GM19035 (cell line): Measurements from ENCODE around the gene RERE.
A peak's percentile ranks its signal among the peaks of the same experiment; 100 is the strongest.

Experiments used
- ATAC-seq: cut with Tn5 transposase; IDR thresholded peaks from one replicate; pipeline ENCODE4 v1.9.1; 2021; ENCODE audit not compliant: unreplicated experiment

The RERE gene

DNA sequence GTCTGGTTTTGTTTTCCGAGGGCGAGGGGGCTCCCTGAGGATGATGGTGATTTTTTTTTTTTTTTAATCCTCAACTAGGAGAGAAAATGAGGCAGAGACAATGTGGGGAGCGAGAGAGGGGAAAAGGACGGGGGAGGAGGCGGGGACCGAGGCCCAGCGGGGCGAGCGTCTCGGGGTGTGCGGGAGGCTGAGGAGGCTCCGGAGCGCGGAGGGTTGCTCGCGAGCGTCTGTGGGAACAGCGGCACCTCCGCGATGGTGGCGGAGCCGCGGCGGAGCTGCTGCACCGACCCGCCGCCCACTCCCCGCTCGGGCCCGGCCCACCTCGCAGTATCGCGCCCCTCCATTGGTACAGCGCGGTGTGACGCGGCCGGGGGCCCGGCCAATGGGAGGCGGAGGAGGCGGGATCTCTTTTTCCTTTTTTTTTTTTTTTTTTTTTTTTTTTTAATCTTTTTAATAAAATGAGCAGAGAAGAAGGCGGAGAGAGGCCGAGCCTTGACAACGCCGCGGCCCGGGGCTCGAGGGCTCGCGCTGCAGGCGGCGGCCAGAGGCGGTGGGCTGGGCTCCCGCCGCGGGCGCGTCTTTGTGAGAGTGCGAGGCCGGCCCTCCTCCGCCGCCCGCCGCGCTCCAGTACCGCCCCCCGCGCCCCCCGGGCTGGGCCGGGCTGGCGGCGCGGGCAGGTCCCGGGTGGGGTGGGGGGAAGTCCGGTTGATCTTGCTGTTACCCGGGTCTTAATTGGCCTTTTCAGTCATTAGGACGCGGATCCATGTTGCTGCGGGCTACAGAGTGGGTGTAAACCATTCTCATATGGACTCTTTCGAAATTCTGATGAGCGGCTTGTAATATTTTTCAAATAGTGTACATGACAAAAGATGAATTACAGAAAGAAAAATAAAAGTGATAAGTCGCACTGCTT is at the start of gene RERE:
TSS of gene RERE (minus strand) at position 229 of the 913 bp plus-strand sequence.
- ATAC-seq: peak; percentile 92

DNA sequence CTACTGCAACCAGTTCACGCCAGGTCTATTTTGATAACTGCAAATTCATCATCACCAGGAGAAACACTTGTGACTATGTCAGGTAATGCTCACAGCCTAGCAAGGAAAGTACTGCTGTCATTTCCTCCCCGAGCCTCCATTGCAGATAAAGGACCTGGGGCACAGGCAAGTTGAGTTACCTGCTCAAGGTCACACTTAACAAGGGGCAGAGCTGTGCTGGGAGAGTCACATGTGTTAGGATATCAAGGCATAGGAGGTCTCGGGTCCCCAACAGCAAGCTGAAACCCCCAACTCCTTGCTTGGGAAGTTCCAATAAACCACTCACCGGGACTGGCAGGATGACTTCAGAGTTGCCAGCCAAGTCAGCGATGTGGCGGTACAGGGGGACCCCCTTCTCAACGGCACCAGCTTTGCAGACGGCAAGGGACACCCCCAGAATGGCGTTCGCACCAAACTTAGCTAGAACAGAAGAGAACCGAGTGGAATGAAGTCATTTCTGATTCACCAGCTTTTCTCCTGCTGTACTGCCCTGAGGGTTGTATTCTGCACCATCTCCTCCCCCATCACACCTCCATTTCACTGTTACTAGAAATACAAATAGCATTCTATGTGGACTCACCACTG is 49.5 kb upstream of the RERE start:
- no peak for ATAC-seq

DNA sequence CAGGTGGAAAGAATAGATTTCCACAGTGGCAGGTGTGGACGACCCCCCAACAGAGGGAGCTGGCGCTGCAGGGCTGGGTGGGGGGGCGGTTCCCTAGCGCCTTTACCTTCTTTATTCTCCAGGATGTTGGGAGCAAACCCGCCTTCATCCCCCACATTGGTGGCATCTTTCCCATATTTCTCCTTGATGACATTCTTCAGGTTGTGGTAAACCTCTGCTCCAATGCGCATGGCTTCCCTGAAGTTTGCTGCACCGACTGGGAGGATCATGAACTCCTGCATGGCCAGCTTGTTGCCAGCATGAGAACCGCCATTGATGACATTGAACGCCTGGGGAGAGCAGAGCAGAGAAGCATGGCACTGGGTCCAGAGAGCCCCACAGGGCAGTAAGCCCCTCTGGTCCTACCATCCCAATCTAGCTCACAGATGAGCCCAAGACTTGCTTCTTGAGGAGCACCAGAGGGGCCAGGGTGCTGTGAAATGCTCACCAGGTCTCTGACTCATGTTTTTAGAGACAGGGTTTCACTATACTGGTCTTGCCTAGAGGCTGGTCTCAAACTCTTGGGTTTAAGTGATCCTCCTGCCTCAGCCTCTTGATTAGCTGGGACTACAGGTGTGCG is 48.8 kb upstream of the RERE start:
- ATAC-seq: no peak

DNA sequence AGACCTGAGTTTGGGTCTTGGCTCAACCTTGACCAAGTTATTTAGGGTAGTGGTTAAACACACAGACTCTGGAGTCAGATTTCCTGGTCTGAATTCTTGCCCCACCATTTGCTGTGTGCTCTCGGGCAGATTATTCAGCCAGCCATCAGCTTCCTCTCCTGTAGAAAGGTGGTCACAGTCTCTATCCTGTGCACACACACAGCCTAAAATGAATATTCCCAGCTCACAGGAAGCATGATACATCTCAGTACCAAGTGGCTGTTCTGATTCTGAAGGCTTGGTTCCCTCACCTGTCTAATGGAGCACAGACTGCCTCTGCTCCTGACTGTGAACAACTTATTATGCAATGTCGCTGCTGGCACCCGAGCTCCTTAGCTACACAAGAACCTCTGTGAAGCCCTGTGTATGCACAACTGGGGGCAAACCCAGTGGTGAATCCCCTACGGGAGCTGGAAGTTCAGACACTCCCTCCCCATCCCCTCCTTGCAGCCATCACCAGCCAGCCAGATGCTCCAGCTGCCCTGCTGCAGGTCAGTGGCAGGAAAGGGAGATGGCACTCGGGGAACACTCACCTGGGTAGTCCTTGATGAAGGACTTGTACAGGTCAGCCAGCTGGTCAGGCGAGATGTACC is 47.4 kb upstream of the RERE start:
- ATAC-seq: no peak

DNA sequence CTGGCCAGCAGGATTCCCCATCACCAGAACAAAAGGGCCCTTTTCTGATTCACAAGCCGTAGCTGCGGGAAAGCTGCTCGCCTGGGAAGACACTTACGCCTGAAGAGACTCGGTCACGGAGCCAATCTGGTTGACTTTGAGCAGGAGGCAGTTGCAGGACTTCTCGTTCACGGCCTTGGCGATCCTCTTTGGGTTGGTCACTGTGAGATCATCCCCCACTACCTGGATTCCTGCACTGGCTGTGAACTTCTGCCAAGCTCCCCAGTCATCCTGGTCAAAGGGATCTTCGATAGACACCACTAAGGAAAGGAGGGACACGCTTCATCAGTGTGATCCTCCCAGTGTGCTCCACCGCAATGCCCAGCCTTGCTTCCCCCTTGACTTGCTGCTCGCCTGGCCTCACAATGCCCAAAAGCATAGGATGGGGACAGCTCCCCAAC is 46.4 kb upstream of the RERE start:
- ATAC-seq: no peak

DNA sequence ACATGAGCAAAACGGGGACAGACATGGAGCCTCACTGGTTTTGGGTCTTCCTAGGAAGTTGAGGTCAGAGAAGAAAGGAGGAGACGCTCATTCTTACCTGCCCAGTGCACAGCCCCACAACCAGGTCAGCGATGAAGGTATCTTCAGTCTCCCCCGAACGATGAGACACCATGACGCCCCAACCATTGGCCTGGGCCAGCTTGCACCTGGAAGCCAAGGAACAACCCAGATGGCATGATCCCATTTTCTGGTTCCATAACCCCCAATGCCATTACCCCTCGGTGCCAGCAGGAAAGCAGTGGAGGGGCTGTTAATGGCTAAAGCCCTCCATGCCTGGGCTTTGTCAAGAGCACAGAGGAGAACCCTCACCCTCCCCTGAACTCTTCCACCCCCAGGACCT is 45.7 kb upstream of the RERE start:
- ATAC-seq: no peak

DNA sequence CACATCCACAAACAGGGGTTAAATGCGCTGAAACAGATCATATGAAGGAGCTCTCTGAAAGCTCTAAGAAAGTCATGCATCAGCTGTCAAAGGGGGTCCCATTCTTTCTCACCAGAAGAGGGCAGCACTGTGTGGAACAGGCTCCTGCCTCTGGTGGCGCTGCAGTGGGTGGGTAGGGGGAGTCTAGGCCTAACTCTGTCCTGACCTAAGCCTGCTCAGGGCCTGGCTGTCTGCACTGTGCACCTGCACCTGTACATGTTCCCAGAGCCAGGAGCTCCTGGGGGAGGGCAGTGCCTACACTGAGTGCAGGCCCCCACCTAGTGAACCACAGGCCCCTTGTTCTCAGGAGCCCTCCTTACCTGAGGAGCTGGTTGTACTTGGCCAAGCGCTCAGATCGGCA is 45.1 kb upstream of the RERE start:
- no peak for ATAC-seq

DNA sequence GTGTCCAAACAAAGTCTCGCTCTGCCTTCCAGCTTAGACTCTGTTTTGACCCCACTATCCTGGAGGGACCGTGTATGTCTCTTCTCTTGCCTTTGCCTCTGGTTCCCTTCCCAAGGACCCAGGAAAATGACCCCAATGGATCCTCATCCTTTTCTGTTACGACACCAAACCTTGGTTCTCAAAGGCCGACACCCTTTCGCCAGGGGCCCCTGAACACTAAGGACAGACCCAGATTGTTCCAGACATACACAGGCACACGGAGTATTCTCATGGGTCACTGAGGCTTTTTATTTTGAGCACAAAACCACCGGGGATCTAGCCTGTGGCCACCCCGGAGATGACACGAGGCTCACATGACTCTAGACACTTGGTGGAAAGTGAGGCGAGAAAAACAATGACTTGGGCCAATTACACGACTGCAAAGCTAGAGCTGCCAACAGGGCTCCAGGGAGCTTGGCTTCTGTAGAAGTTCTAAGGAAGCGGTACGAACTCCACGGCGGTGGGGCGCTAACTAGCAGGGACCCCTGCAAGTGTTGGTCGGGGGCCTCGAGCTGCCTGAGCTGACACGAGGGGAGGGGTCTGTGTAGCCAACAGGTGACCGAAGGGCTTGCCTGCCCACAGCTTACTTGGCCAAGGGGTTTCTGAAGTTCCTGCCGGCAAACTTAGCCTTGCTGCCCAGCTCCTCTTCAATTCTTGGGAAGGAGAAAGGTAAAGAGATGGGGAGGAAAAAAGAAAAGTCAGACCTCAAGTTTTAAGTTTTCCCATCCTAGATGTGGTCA is 43.5 kb upstream of the RERE start:
- no peak for ATAC-seq

DNA sequence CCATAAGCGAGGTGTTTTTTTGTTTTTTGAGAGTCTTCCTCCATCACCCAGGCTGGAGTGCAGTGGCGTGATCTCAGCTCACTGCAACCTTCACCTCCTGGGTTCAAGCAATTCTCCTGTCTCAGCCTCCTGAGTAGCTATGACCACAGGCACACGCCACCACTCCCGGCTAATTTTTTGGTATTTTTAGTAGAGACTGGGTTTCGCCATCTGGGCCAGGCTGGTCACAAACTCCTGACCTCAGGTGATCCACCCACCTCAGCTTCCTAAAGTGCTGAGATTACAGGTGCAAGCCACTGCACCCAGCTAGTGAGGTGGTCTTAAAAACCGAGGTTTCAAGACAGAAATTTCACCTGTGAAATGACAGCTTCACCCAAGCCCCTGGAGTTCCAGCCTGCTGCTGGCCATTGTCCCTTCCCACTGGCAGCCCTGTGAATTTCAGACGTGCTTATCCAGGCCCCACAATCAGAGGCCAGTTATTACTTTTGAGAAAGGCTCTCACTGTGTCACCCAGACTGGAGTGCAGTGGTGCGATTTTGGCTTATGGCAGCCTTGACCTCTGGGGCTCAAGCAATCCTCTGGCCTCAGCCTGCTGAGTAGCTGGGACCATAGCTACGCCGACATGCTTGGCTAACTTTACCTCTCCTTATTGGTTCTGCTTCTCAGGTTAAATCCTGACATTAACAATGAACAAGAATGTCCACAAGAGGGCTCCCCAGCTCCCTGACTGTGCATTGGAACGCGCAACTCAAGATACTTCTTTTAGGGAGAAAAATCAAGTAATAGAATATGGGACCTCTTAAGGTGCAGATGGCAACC is 41.7 kb upstream of the RERE start:
- ATAC-seq: no peak

DNA sequence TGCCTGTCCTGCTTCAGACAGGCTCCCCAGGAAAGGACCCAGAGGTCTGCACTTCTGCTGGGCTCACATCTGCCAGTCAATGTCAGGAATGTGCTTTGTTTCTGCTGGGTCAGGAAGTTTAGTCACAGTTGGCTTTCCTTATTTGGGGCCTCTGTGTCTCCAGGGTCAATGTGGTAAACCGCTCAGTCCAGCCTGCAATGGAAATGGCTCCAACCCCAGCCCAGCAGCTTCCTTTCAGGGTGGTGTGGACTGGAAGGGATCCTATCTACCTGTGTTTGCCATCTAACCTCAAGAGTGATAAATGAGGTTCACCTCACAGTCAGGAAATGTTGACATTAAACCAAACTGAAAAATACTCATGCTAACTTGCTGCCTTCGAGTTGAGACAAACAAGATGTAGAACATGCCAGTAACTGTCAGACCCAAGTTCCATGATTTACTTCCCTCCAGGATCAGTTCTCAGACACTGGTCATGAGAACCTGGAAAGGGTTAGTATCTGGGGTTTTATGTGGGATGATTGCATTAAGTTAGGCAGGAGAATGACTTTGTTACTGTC is 40.8 kb upstream of the RERE start:
- no peak for ATAC-seq

DNA sequence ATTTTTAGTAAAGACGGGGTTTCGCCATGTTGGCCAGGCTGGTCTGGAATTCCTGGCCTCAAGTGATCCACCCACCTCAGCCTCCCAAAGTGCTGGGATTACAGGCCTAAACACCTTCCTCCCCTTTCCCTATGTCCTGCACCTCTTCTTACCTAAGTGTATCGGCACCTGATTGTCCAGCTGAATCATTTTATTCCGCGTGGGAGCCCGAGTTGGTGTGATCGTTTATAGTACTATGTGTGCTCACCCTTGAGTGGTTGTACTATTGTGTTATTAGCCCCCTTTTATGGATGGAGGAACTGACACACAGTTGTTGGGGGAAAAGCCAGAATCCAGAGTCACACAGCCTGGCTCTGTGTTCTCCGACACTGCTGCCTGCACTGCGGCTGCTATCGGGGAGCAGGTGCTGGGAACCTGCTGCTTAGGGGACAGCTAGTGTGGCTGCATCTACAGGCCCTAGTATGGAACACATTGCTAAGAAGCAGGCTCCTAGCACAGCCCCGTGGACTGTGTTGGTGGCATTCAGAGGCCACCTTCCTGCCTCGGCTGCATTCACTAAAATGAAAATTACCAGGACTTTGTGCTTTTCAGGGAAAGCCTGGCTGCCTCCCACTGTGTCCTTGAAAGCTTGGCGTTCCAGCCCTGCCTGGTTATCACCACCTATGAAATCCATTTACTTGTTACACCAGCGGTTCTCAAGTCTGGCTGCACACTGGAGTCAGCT is 39.4 kb upstream of the RERE start:
- no peak for ATAC-seq

DNA sequence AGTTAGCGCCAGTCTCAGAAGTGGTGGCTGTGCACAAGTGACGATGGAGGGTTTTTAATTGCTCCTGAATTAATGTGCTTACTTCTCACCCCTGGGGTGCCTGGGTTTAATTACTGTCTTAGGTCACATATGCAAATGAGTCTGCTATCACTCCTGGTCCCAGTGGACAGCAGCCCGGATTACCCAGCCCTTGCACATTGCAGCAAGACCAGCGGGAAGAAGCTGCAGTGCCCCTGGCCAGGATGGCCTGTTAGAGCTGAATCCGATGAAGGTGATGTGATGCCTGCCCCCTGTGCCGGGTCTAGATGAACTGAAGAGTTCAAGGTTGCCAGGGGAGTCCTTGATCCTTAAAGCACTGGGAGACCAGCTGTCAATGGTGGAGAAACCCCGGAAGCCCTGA is 36.8 kb upstream of the RERE start:
- no peak for ATAC-seq

DNA sequence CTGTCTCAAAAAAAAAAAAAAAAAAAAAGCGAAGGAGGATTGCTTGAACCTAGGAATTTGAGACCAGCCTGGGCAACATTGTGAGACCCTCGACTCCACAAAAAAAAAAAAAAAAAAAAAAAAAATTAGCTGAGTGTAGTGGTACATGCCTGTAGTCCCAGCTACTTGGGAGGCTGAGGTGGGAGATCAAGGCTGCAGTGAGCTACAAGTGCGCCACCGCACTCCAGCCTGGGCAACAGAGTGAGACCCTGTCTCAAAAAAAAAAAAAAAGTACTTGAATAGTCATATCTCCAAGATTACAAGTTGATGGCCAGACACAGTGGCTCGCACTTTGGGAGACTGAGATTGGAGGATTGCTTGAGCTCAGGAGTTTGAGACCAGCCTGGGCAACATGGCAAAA is 33.6 kb upstream of the RERE start:
- ATAC-seq: no peak

DNA sequence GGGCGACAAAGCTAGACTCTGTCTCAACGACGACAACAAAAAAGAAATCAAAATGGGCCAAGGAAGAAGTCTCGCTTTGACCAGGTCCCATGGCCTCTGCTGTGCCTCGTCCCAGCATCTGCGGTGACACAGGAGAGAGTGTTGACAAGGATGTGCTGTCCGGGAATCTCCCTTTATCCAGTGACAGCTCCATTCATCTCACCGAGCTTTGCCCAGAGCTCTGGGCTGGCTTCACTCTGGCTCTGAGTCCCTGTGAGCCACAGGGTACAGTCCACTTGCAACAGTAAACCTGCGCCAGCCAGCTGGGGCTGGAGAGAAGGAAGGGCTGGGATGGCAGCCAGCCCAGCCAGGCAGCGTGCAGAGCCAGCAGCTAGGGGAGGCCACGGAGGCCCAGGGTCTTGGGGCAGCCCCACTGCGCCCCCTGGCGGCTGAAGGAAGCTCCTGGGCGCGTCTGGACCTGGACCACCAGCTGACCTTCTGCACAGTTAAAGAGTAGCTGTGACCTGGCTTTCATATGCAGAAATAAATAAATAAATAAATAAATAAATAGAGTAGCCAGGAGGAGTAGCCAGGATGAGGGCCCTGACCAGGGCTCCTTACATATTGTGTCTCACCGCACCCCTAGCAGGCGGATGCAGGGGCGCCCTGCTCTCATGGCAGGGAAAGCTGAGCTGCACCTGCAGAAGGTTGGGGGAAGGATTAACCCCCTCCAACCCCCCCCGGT is 31.4 kb upstream of the RERE start:
- no peak for ATAC-seq

DNA sequence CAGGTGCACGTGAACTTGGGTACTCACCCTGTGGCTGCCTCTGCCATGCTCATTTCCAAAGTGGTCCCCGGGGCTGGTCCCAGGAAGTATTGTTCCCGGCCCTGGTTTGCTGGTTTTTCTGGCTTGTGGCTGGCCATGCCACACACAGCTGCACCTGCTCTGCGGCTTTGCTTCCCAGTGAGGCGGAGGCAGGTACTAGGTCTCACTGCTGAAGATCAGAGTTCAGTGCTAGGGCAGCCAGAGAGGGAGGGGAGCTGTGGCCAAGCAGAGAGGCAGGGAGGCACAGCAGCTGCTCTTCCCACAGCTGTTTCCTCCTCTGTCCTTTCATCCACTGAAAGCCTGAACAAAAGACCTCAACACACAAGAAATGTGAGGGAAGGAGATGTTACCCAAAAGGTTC is 30.6 kb upstream of the RERE start:
- ATAC-seq: no peak

DNA sequence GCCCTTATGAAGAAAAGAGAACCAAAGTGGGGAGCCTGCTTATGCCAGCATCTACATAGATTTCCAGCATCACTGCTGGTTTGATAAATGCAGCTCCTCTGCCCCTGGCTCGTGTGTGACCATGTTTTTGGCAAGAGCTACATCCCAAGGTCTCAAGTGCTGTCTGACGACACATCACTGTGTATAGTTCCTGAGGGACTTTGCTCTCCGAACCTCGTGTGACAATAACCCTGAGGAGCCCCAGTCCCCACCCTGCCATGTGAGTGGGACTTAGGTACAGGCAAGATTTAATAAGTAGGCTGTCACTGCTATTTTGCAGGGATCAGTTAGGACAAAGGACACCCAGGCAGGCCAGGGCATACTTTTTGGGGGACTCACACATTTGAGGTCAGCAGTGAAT is 28.8 kb upstream of the RERE start:
- ATAC-seq: no peak

DNA sequence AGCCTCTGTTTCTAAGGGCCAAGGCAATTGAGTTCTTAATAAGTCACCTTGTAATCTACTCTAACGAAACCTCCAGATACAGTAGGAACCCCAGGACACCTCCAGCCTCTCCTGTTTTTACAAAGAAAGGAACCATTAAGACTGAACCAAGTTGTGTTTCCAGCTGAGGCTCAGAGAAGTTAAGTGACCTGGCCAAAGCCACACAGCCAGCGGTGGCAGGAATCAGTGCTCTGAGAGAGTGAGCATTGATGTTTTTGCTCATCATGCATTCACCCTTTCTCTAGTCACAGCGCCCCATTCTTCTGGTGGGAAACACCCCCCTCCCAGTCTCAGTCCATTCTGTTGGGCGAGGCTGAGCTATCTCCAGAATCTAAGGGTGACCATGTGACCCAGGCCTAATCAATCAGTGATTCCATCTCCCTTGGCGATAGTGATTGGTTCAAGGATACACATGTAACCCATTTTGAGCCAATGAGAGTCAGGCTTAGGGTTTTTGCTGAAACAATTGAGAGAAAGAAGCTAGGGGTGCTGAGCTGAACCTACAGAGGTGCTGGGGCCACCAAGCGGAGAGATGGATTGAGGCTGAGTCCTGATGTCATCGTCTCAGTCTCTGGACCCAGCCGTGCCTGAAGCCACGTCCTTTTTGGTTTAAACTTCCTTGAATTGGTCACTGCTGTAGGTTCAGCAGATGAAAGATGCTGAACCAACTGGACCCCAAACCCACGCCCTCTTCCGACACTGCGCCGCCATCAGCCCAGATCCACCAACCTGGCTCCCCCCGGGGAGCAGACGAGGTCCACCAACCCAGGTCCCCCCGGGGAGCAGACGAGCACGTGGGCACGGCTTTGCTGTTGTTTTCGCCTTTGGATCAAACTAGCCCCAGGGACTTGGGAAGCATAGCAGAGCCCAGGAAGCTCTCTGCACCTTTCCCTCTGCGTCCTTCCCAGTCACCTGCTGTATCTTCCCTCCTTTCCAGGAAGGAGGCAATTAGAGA is 28.0 kb upstream of the RERE start:
- no peak for ATAC-seq
